HepG2 (cell line): ENCODE results near the gene IDH3A. TPM values are rescaled to one million over a fixed set of nuclear protein-coding genes. Genes with fewer than 3 reads are reported as not detected.

ENCODE experiments used
- ATF7-NPFF ChIP-seq: sonication (generic); formaldehyde crosslinking; IDR thresholded peaks from 2 replicates; pipeline ENCODE4 v1.8.1; 2023; ENCODE audit warnings: mild to moderate bottlenecking, low read depth, missing genetic modification reagents, moderate library complexity
- CAMTA2 ChIP-seq: sonication (generic); formaldehyde crosslinking; IDR thresholded peaks from 2 replicates; pipeline ENCODE4 v1.4.0; 2020; ENCODE audit warnings: mild to moderate bottlenecking, missing genetic modification reagents, borderline replicate concordance
- CHD4 ChIP-seq: fragments of 200-600 bp; sonication (generic); IDR thresholded peaks from 2 replicates; pipeline ENCODE4 v1.7.0; 2017; ENCODE audit warnings: mild to moderate bottlenecking, low read length, borderline replicate concordance
- FOSL2 ChIP-seq: sonication (generic); formaldehyde crosslinking; IDR thresholded peaks from 2 replicates; pipeline ENCODE4 v1.4.0; 2020; ENCODE audit warnings: missing genetic modification reagents
- FOXP1 ChIP-seq, 2 experiments: fragments of 450-650 bp in 1 of 2; IDR thresholded peaks; 2 replicates each; pipeline ENCODE4 v1.6.1; 2017 to 2018; ENCODE audit warnings: antibody characterized with exemption in 1 of 2
- GABPB1 ChIP-seq: IDR thresholded peaks from 2 replicates; pipeline ENCODE4 v1.6.1; 2016; ENCODE audit warnings: mild to moderate bottlenecking, missing genetic modification reagents, moderate library complexity, missing compliant biosample characterization
- JARID2 ChIP-seq: sonication (generic); formaldehyde crosslinking; IDR thresholded peaks from 2 replicates; pipeline ENCODE4 v1.8.1; 2023; ENCODE audit warnings: missing genetic modification reagents, inconsistent platforms; ENCODE audit not compliant: insufficient replicate concordance
- KDM5B ChIP-seq: sonication (generic); formaldehyde crosslinking; IDR thresholded peaks from 2 replicates; pipeline ENCODE4 v1.4.0; 2020; ENCODE audit warnings: missing genetic modification reagents, mild to moderate bottlenecking, borderline replicate concordance
- LCORL ChIP-seq, 2 experiments: fragments of 450-650 bp in 1 of 2; sonication (generic) in 1 of 2; formaldehyde crosslinking in 1 of 2; IDR thresholded peaks; 2 replicates each; pipeline versions ENCODE4 v1.5.0 to v1.6.1; 2017 to 2020; ENCODE audit warnings: antibody characterized with exemption in 1 of 2, missing genetic modification reagents in 1 of 2
- NFE2L1 ChIP-seq: sonication (generic); formaldehyde crosslinking; IDR thresholded peaks from 2 replicates; pipeline ENCODE4 v1.4.0; 2020; ENCODE audit warnings: missing genetic modification reagents, mild to moderate bottlenecking, borderline replicate concordance
- PATZ1 ChIP-seq: sonication (generic); formaldehyde crosslinking; IDR thresholded peaks from 2 replicates; pipeline ENCODE4 v1.4.0; 2020; ENCODE audit warnings: missing genetic modification reagents
- RARG ChIP-seq: sonication (generic); formaldehyde crosslinking; IDR thresholded peaks from 2 replicates; pipeline ENCODE4 v1.4.0; 2020; ENCODE audit warnings: low read depth, mild to moderate bottlenecking, missing genetic modification reagents
- SMC3 ChIP-seq: IDR thresholded peaks from 2 replicates; pipeline ENCODE4 v1.6.1; 2011; ENCODE audit warnings: low read length, improper control_type of control experiment
- SSRP1 ChIP-seq: IDR thresholded peaks from 2 replicates; pipeline ENCODE4 v1.6.1; 2016; ENCODE audit warnings: control low read depth
- STAG1 ChIP-seq: sonication (generic); formaldehyde crosslinking; IDR thresholded peaks from 2 replicates; pipeline ENCODE4 v1.4.0; 2020; ENCODE audit warnings: missing genetic modification reagents
- TRAFD1 ChIP-seq: sonication (generic); formaldehyde crosslinking; IDR thresholded peaks from 2 replicates; pipeline ENCODE4 v1.5.1; 2020; ENCODE audit warnings: missing genetic modification reagents, mild to moderate bottlenecking, borderline replicate concordance
- TSC22D2 ChIP-seq: sonication (generic); formaldehyde crosslinking; IDR thresholded peaks from 2 replicates; pipeline ENCODE4 v1.5.1; 2020; ENCODE audit warnings: missing genetic modification reagents, mild to moderate bottlenecking, borderline replicate concordance
- XBP1 ChIP-seq: sonication (generic); formaldehyde crosslinking; IDR thresholded peaks from 2 replicates; pipeline ENCODE4 v1.5.0; 2020; ENCODE audit warnings: missing genetic modification reagents
- ZBTB14 ChIP-seq: sonication (generic); formaldehyde crosslinking; IDR thresholded peaks from 2 replicates; pipeline ENCODE4 v1.4.0; 2020; ENCODE audit warnings: missing genetic modification reagents
- ZBTB26 ChIP-seq: IDR thresholded peaks from 2 replicates; pipeline ENCODE4 v1.6.1; 2016; ENCODE audit warnings: missing compliant biosample characterization, missing genetic modification reagents, borderline replicate concordance
- ZNF263 ChIP-seq: sonication (generic); formaldehyde crosslinking; IDR thresholded peaks from 2 replicates; pipeline ENCODE4 v1.4.0; 2020; ENCODE audit warnings: missing genetic modification reagents
- ZNF292 ChIP-seq: sonication (generic); formaldehyde crosslinking; IDR thresholded peaks from 2 replicates; pipeline ENCODE4 v1.8.1; 2022; ENCODE audit warnings: mild to moderate bottlenecking, low read depth, missing genetic modification reagents, borderline replicate concordance
- ZNF350 ChIP-seq: sonication (generic); formaldehyde crosslinking; IDR thresholded peaks from 2 replicates; pipeline ENCODE4 v1.4.0; 2020; ENCODE audit warnings: mild to moderate bottlenecking, low read depth, missing genetic modification reagents, borderline replicate concordance
- ZNF616 ChIP-seq: sonication (generic); formaldehyde crosslinking; IDR thresholded peaks from 2 replicates; pipeline ENCODE4 v1.5.0; 2020; ENCODE audit warnings: low read depth, mild to moderate bottlenecking, missing genetic modification reagents
- polyA plus RNA-seq, 8 experiments: library from polyadenylated mRNA; depleted of rRNA in 3 of 8; stranded (reverse) in 7 of 8; unstranded in 1 of 8; fragments of >200 nt; fragmentation: Illumina TruSeq in 4 of 8; extraction: Trizol in 4 of 8; gene quantifications; 2 replicates each; pipeline versions ENCODE4 v1.2.1 to v1.2.3, GENCODE V29; 2011 to 2016; ENCODE audit warnings: low read depth in 4 of 8, missing spikeins in 1 of 8, mixed read lengths in 1 of 8; ENCODE audit not compliant: insufficient read depth in 1 of 8
- total RNA-seq, 5 experiments: library from RNA; depleted of rRNA; stranded (reverse); fragments of >200 nt; fragmentation: Illumina TruSeq; extraction: Trizol; gene quantifications; 2 replicates each; pipeline ENCODE4 v1.2.3, GENCODE V29; 2016; ENCODE audit warnings: low read depth in 1 of 5

The IDH3A gene
- total and polyA plus RNA-seq, 2 of the 13 experiments (the other 11 are each of a cell fraction or from before 2014, with no cell fraction given) = 40.7 to 50.7 TPM

- no peak for TF ChIP-seq ZBTB14
- TF ChIP-seq STAG1 = peak; percentile 90
- TF ChIP-seq SSRP1 (CRISPR knock-in tag) = no peak
- peak; percentile 22; the same call in 1 of the 2 replicates for TF ChIP-seq FOSL2
- no peak for TF ChIP-seq PATZ1 (CRISPR knock-in tag)
- TF ChIP-seq GABPB1 (CRISPR knock-in tag) = 0 out of 2 replicates have a peak, but pooled peaks have one; percentile 12
- no peak for TF ChIP-seq KDM5B
- no peak for TF ChIP-seq NFE2L1 (CRISPR knock-in tag)
- no peak for TF ChIP-seq FOXP1 (IDR thresholded peaks at IDR 0.05)
- no peak for TF ChIP-seq FOXP1 (CRISPR knock-in tag; IDR thresholded peaks at IDR 0.05)
- peak; percentile 71 for TF ChIP-seq SMC3
- 0 out of 2 replicates have a peak, but pooled peaks have one; percentile 23 for TF ChIP-seq ZNF350
- TF ChIP-seq TSC22D2 (CRISPR knock-in tag) = no peak
- TF ChIP-seq ZBTB26 (CRISPR knock-in tag) = no peak
- TF ChIP-seq XBP1 (CRISPR knock-in tag) = no peak
- TF ChIP-seq ZNF616 (CRISPR knock-in tag) = no peak
- TF ChIP-seq RARG = no peak
- TF ChIP-seq CHD4 = no peak
- no peak for TF ChIP-seq ZNF292 (CRISPR knock-in tag)
- no peak for TF ChIP-seq ATF7-NPFF (CRISPR knock-in tag)
- TF ChIP-seq JARID2 (CRISPR knock-in tag) = no peak
- no peak for TF ChIP-seq CAMTA2
- no peak for TF ChIP-seq TRAFD1 (CRISPR knock-in tag)
- TF ChIP-seq ZNF263 (CRISPR knock-in tag) = peak; percentile 77
- no peak for TF ChIP-seq LCORL (IDR thresholded peaks at IDR 0.05)
- TF ChIP-seq LCORL (CRISPR knock-in tag; IDR thresholded peaks at IDR 0.05) = no peak
These were observed 46.6 kb downstream of the IDH3A start (continued) for GRCh38 chr15:78195735-78196201.
